Tibial nerve (tissue), 4 donors: ENCODE data around the gene PITRM1. TPM values are rescaled to one million over a fixed set of nuclear protein-coding genes. Genes with fewer than 3 reads are reported as not detected.

Experiments used
- DNase-seq, 2 donors: peaks; one replicate each; pipeline ENCODE4 v3.0.0-alpha.2; 2019; ENCODE audit warnings: low spot score in 2 of 2
- H3K27ac ChIP-seq, 4 donors: fragments of 200-600 bp; sonication (generic) in 3 of 4; one replicate each; pipeline ENCODE4 v1.5.1; 2017 to 2019; ENCODE audit warnings: mild to moderate bottlenecking in 1 of 4
- H3K27me3 ChIP-seq, 2 donors: fragments of 200-600 bp; sonication (generic) in 1 of 2; one replicate each; pipeline versions ENCODE4 v1.5.1 to v1.6.0; 2017 to 2019
- H3K36me3 ChIP-seq, 3 donors: fragments of 200-600 bp; sonication (generic); one replicate each; pipeline ENCODE4 v1.5.1; 2018 to 2019
- H3K4me1 ChIP-seq, 4 donors: fragments of 200-600 bp; sonication (generic) in 3 of 4; one replicate each; pipeline ENCODE4 v1.5.1; 2017 to 2019
- H3K4me3 ChIP-seq, 4 donors: fragments of 200-600 bp; sonication (generic) in 3 of 4; one replicate each; pipeline ENCODE4 v1.5.1; 2017 to 2019; ENCODE audit warnings: mild to moderate bottlenecking in 1 of 4, moderate library complexity in 1 of 4
- H3K9me3 ChIP-seq, 4 donors: fragments of 200-600 bp; sonication (generic) in 3 of 4; one replicate each; pipeline ENCODE4 v1.5.1; 2017 to 2019
- EP300 ChIP-seq, 2 donors: sonication (generic); formaldehyde crosslinking; IDR thresholded peaks; one replicate each; pipeline ENCODE4 v1.6.1; 2017; ENCODE audit warnings: antibody characterized with exemption in 2 of 2, mild to moderate bottlenecking in 1 of 2
- POLR2A ChIP-seq, 2 donors: fragments of 450-650 bp; IDR thresholded peaks; one replicate each; pipeline ENCODE4 v1.6.1; 2017; ENCODE audit warnings: antibody characterized with exemption in 2 of 2, mild to moderate bottlenecking in 2 of 2, moderate library complexity in 2 of 2
- WGBS, 2 donors: methylation state at CpG; one replicate each; pipeline ENCODE4 v1.1.5; 2018; 5-methylcytosine and 5-hydroxymethylcytosine counted together
- total RNA-seq, 4 donors: library from RNA; depleted of rRNA; stranded (reverse); fragments of >200 nt; gene quantifications; one replicate each; pipeline ENCODE4 v1.1.0, GENCODE V29; 2016
- TF ChIP-seq, protein P1 (sequence below), 5 experiments: fragments of 200-600 bp in 3 of 5; fragments of 450-650 bp in 2 of 5; sonication (generic) in 3 of 5; IDR thresholded peaks; one replicate each; pipeline ENCODE4 v1.5.1; 2016 to 2019; ENCODE audit warnings: antibody characterized with exemption in 5 of 5, mild to moderate bottlenecking in 3 of 5, moderate library complexity in 2 of 5

PITRM1 gene
- total RNA-seq, 4 donors from 2014 or later: 55.5 to 83.7 (median 59.7) TPM

GRCh38 chr10:3136336-3136735, 36.2 kb downstream of the PITRM1 start:
- H3K36me3 ChIP-seq: peaks cover 2 to 100% (median 12%) of the 10 kb centered on the region in 3 donors

DNA sequence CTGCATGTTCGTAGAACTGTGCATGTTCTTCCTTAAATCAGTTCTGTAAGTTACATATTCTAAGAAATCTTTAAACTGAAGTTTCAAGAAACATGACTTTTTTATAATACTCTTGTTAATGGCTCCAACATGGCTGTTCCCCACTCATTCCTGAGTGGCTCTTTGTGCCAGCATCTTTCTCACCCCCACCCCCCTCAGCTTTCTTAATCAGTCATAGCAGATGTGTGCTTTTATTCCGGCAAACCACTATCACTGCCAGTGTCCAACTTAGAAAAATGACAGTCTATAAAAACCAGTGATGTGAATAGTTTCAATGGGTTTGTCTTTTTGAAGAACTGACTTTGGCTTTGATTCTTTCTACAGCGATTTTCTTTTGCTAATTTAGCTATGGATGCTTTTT, 37.6 kb downstream of the PITRM1 start:
- no peak overlapping the region for H3K27ac ChIP-seq

More at GRCh38 chr10:3136336-3136735, 36.2 kb downstream of the PITRM1 start:
- WGBS, 2 donors: 70 to 79% methylated on average over 12 to 14 of the region's 14 CpGs
- no peak overlapping the region for H3K4me3 ChIP-seq
- no peak overlapping the region for H3K27ac ChIP-seq
- no peaks in the 10 kb centered on the region for H3K27me3 ChIP-seq
- H3K4me1 ChIP-seq: peaks cover 0 to 9% (median 2%) of the 10 kb centered on the region in 4 donors
- TF ChIP-seq POLR2A (IDR thresholded peaks at IDR 0.05) (no peak), EP300 (IDR thresholded peaks at IDR 0.05) (no peak)
- TF ChIP-seq, protein P1, sequence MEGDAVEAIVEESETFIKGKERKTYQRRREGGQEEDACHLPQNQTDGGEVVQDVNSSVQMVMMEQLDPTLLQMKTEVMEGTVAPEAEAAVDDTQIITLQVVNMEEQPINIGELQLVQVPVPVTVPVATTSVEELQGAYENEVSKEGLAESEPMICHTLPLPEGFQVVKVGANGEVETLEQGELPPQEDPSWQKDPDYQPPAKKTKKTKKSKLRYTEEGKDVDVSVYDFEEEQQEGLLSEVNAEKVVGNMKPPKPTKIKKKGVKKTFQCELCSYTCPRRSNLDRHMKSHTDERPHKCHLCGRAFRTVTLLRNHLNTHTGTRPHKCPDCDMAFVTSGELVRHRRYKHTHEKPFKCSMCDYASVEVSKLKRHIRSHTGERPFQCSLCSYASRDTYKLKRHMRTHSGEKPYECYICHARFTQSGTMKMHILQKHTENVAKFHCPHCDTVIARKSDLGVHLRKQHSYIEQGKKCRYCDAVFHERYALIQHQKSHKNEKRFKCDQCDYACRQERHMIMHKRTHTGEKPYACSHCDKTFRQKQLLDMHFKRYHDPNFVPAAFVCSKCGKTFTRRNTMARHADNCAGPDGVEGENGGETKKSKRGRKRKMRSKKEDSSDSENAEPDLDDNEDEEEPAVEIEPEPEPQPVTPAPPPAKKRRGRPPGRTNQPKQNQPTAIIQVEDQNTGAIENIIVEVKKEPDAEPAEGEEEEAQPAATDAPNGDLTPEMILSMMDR (IDR thresholded peaks at IDR 0.05): no peak
- DNase-seq: no peak
- no peaks in the 10 kb centered on the region for H3K9me3 ChIP-seq

GRCh38 chr10:3133948-3134347, 38.6 kb downstream of the PITRM1 start:
- no peak overlapping the region for H3K27ac ChIP-seq
- no peak overlapping the region for H3K4me3 ChIP-seq
- no peak for TF ChIP-seq POLR2A (IDR thresholded peaks at IDR 0.05)
- TF ChIP-seq, protein P1 (IDR thresholded peaks at IDR 0.05): no peak
- TF ChIP-seq EP300 (IDR thresholded peaks at IDR 0.05): no peak
- peaks cover 2 to 97% (median 10%) of the 10 kb centered on the region in 3 donors for H3K36me3 ChIP-seq
- no peak for DNase-seq
- no peaks in the 10 kb centered on the region for H3K9me3 ChIP-seq
- 74 to 79% methylated on average over 5 of the region's 5 CpGs for WGBS, 2 donors
- H3K4me1 ChIP-seq: no peaks in the 10 kb centered on the region
- no peaks in the 10 kb centered on the region for H3K27me3 ChIP-seq

More for the DNA sequence above, 37.6 kb downstream of the PITRM1 start:
- WGBS, 2 donors: 90 to 92% methylated on average over 3 of the region's 3 CpGs
- peaks cover 2 to 97% (median 12%) of the 10 kb centered on the region in 3 donors for H3K36me3 ChIP-seq
- H3K4me3 ChIP-seq: no peak overlapping the region
- no peak for DNase-seq
- TF ChIP-seq EP300 (IDR thresholded peaks at IDR 0.05): no peak
- TF ChIP-seq, protein P1 (IDR thresholded peaks at IDR 0.05): no peak
- TF ChIP-seq POLR2A (IDR thresholded peaks at IDR 0.05): no peak
- H3K4me1 ChIP-seq: peaks cover 0 to under 1% (median 0%) of the 10 kb centered on the region in 4 donors
- no peaks in the 10 kb centered on the region for H3K9me3 ChIP-seq
- no peaks in the 10 kb centered on the region for H3K27me3 ChIP-seq

GRCh38 chr10:3132036-3133025, 40.3 kb downstream of the PITRM1 start:
- 92 to 94% methylated on average over 22 of the region's 22 CpGs for WGBS, 2 donors
- Histone ChIP-seq H3K36me3 (peaks cover 0 to 92% (median 2%) of the 10 kb centered on the region in 3 donors), H3K4me1 (no peaks in the 10 kb centered on the region), H3K4me3 (no peak overlapping the region), H3K27me3 (no peaks in the 10 kb centered on the region), H3K9me3 (peaks cover 0 to 2% (median 0%) of the 10 kb centered on the region in 4 donors), H3K27ac (no peak overlapping the region)
- no peak for DNase-seq
- no peak for TF ChIP-seq POLR2A (IDR thresholded peaks at IDR 0.05)
- TF ChIP-seq, protein P1 (IDR thresholded peaks at IDR 0.05): no peak
- no peak for TF ChIP-seq EP300 (IDR thresholded peaks at IDR 0.05)

GRCh38 chr10:3131098-3131497, 41.5 kb downstream of the PITRM1 start:
- TF ChIP-seq EP300 (IDR thresholded peaks at IDR 0.05) (no peak), POLR2A (IDR thresholded peaks at IDR 0.05) (no peak)
- TF ChIP-seq, protein P1 (IDR thresholded peaks at IDR 0.05): no peak
- Histone ChIP-seq H3K36me3 (peaks cover 0 to 81% (median 2%) of the 10 kb centered on the region in 3 donors), H3K27ac (no peak overlapping the region)

More at GRCh38 chr10:3131098-3131497, 41.5 kb downstream of the PITRM1 start:
- no peak overlapping the region for H3K4me3 ChIP-seq
- H3K4me1 ChIP-seq: peaks cover 0 to 2% (median 0%) of the 10 kb centered on the region in 4 donors
- 97 to 99% methylated on average over 4 of the region's 4 CpGs for WGBS, 2 donors
- DNase-seq: no peak
- H3K27me3 ChIP-seq: no peaks in the 10 kb centered on the region
- peaks cover 0 to 2% (median 0%) of the 10 kb centered on the region in 4 donors for H3K9me3 ChIP-seq
